HG02840 (cell line): Measurements from ENCODE around the gene C6orf58.
A peak's percentile ranks its signal among the peaks of the same experiment; 100 is the strongest.

ENCODE experiments used
- ATAC-seq: cut with Tn5 transposase; IDR thresholded peaks from one replicate; pipeline ENCODE4 v1.9.1; 2021; ENCODE audit warnings: mild to moderate bottlenecking, moderate library complexity, moderate number of reproducible peaks; ENCODE audit not compliant: unreplicated experiment, low FRiP score

The C6orf58 gene

GRCh38 chr6:127576874-127577273, at the start of gene C6orf58:
Gene C6orf58, plus strand, starts transcription at chr6:127577174. Its CDS starts 12 bp downstream, at chr6:127577186.
- ATAC-seq = no peak

DNA sequence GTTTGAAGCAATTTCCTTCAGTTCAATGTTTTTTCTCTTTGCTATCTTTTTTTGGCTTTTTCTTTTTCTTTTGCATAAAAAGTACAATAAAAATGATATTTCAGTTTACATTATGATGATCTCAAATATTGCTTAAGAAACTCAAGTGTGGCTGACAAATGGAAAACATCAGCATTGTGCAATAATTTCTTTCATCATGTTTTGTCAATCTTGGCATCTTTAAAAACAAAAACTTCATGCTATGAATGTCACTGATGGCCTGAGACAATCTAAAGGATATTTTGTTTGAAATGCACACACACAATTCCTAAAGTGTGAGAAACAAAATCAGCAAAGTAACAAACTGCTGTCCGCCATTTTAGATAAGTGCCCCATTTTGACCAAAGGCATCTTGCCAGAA, 44.0 kb upstream of the C6orf58 start:
- no peak for ATAC-seq

GRCh38 chr6:127533736-127534135, 43.2 kb upstream of the C6orf58 start:
- ATAC-seq = no peak

- no peak for ATAC-seq
These were observed 38.2 kb upstream of the C6orf58 start for GRCh38 chr6:127538750-127539264.

DNA sequence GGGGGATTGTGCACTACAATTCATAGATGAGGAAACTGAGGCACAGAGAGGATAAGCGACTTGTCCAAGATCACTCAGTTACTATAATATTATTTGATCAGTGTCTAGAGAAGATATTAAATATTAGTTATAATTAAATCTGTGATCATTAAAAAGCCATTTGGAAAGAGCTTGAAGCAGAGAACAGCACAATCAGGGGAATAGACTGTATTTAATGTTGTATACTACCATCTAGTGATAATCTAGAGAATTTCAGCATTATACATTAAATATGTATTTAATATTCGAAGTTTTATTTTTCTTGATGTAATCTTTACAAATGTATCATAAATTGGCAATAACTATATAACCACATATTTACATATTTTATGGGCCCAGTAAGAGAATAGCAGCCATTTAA, 37.7 kb upstream of the C6orf58 start:
- ATAC-seq = no peak

DNA sequence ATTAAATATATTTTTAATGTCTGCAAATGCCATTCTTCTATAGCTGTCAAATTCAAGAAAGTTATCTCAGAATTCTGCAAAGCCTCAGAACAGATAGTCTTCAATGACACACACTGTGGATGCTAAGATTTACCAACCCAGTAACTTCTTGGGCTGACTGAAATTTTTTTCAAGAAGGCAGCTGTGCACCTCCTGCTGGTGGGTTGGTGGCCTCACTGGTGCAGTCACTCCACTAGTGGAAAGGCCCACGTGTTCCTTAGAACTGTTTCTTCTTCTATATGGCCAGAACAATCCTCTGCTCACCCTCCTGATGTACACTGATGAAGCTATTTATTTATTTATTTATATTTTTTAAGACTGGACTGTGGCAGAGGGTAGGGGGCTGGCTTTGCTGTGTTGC, 29.8 kb upstream of the C6orf58 start:
- ATAC-seq = no peak

DNA sequence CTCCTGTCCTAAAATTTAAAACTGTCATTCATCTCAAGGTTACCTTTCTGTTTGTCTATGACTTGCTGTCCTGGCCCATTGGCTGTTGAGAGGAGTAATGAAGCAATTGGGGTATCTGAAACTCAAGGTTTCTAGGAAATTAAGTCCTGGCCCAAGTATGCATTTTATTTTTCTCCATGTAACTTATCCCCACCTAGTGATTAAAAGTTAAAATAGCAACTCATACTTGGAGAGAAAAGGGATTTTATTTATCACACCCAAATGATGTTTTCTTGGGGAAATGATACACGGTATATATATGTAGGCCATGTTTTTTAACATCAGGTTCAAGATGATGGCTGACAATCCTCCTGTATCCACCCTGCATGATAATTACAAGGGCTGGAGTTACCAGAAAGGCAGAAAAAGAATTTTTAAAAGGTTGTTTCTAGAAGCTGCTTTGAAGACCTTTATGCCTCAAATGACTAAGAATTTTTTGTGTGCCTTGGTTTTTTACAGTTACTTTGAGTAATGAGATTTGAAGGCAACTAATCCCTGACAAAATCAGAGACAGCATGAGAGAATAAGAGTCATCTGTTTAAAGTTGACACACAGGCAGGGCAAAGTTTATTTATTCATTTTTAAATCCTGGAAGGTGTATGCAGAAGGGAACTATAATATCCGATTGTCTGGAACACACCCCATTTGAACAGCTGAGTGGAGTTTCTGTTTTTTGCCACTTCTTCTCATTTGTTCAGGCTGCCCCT, 28.9 kb upstream of the C6orf58 start:
- ATAC-seq = no peak

DNA sequence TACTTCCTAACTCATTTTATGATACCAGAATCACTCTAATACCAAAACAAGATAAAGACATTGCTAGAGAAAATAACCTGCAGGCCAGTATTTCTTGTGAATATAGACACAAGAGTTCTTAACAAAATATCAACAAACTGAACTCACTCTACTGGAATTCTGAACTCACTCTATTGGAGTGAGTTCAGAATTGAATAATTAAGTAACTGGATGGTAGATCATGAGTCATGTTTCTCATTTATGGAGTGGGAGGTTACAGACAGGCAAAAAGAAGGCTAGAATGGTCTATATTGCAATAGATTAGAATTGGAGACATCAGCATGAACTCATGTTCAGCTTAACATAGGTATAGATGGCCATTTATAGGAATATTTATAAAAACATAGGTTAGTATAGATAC, 26.6 kb upstream of the C6orf58 start:
- ATAC-seq = no peak

DNA sequence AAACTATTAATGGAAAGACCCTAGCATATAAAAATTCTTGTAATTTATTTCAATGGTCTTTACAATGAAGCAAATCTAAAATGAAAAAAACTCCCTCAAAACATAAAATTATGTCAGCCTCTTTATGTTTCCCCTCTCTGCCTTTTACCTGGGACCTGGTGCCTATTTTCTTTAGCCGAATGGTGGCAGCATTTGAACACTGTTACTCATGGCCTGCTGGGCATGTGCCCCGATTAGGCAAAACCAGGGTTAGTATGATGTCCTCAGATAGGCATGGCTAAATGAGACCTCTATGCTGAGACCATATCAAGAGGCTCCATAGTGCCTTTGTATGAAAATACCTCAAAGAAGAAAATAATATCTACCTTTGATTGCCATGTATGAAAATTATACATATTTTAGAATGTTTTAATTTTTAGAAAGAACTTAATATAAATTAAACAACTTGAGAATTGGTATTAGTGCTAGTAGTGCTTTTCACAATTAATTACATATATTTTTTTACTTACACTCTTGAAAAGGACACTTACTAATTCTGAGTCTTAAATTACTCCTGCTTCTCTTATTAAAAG, 22.5 kb upstream of the C6orf58 start:
- no peak for ATAC-seq

- no peak for ATAC-seq
These were observed 15.3 kb upstream of the C6orf58 start for GRCh38 chr6:127561660-127562059.

DNA sequence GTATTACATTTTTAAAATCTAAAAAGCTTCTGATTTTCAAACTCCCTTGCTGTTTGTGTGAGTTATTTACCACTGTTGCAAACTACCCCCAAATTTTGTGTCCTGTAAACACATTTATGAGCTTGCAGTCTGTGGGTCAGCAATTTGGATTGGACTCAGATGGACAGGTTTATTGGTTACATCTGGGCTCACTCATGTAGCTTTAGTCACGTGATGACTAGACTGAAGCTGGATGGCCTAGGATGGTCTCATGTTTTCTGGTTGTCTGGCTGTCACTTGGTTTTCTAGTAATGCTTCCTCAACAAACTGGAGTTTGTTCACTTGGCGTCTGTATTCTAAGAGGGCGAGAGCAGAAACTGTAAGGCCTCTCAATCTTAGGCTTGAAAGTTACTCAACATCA, 12.2 kb upstream of the C6orf58 start:
- ATAC-seq = no peak

DNA sequence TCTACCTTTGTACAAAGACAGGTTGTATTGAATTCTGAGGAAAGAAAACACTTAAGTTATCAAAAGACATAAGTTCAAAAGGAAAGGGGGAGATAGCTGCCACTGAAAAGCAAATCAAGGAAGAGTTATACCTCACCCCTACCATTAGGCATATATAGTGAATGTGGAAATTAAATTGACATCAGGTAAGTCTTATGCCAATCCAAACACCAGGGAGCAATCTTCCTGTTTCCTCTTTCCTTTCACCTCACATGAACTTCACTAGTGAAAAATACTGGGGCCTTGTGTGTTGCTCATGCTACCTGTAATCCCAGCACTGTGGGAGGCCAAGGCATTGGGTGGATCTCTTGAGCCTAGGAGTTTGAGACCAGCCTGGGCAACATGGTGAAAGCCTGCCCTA, 10.9 kb upstream of the C6orf58 start:
- no peak for ATAC-seq

DNA sequence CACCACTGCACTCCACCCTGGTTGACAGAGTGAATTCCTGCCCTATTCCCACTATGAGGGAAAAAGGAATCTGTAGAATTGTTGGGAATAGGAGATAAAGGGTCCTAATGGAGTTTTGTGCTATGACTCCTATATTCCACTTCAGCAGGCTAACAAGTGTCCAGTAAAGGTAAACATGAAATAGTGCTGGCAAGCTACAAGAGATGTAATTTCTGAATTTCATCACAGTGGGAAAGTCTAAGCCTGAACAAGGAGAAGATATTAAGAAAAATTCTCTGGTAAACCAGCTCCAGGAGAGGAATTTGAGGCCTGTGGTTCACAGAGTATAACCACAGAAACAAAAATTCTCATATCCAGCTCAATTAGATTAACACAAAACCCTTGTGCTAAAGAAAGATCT, 10.3 kb upstream of the C6orf58 start:
- ATAC-seq = no peak

GRCh38 chr6:127567476-127567875, 9.5 kb upstream of the C6orf58 start:
- no peak for ATAC-seq

GRCh38 chr6:127570739-127571389, 6.1 kb upstream of the C6orf58 start:
- ATAC-seq = peak; percentile 90

- ATAC-seq = no peak
These were observed 1.9 kb downstream of the C6orf58 start for GRCh38 chr6:127578900-127579299.

GRCh38 chr6:127581576-127581975, 4.6 kb downstream of the C6orf58 start:
- no peak for ATAC-seq

DNA sequence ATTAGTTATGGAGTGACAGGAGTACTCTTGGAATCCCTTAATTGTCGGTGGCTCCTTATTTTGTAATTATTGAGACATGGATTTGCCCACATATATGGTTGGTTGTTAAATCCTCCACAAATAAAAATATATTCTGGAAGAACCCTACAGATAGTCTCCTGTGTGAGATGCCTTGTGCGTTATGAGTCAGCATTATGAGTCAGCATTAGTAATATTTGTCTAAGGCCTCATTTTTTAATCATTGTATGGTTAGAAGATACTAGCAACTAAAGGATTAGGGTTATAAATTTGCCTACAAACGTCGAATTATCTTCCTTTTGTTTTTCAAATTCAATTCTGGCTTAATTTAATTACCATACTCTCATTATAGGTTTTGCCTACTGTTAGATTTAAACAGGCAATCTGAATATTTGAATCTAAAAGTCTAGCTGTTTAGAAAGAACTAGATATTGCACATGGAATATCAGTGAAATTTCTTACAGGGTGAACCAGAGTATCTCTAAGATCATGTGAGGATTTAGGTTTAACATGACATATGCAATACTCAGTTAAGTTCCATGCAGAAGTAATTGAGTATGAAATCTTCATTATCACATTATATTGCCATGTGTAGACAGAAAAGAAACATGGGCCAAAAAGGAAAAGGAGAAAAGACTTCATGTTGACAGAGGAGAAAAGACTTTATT, 5.9 kb downstream of the C6orf58 start:
- no peak for ATAC-seq

DNA sequence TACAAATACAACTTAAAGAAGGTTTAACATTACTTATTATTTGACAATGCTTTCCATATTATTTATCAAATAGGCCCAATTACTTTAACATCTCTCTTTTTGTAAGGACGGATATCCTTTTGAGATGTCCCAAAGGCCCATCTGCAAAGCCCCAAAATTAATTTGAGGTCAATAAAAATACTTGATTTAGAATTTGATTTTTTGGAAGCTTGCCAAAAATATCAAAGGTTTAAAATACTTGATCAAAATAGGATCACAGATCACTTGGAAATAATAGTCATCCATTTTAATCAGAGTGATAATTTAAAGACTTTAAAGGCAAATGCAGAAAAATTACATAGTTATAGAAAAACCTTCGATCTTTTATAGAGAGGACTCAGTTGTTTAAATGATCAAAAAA, 8.1 kb downstream of the C6orf58 start:
- no peak for ATAC-seq

DNA sequence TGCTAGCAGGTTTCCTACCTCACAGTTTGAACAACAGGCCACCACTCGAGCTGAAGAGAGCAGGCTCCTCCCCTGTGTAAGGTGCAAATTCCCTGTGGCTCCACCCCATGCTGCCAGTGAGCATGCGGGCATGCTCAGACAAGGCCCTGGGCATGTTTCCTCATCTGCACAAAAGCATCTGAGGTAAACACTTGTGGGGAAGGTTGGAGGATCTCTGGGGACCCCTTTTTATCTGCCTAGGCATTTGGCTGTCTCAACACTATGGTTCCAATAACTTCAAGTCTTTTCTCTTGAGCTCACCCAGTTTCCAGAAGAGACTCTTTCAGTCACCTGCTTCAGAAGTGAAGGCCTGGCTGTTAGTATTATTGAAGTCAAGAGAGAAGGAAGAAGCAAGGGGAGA, 9.4 kb downstream of the C6orf58 start:
- ATAC-seq = no peak

GRCh38 chr6:127587875-127588274, 10.9 kb downstream of the C6orf58 start:
- no peak for ATAC-seq
